Measurements from ENCODE around the gene ASB1.

ASB1 gene

GRCh38 chr2:238446371-238446770, 19.6 kb downstream of the ASB1 start:
- DNase-seq, result no peak

GRCh38 chr2:238448031-238448955, 21.6 kb downstream of the ASB1 start:
- DNase-seq, result no peak

- DNase-seq, result no peak
Measured at GRCh38 chr2:238449241-238449640, 22.5 kb downstream of the ASB1 start.

DNA sequence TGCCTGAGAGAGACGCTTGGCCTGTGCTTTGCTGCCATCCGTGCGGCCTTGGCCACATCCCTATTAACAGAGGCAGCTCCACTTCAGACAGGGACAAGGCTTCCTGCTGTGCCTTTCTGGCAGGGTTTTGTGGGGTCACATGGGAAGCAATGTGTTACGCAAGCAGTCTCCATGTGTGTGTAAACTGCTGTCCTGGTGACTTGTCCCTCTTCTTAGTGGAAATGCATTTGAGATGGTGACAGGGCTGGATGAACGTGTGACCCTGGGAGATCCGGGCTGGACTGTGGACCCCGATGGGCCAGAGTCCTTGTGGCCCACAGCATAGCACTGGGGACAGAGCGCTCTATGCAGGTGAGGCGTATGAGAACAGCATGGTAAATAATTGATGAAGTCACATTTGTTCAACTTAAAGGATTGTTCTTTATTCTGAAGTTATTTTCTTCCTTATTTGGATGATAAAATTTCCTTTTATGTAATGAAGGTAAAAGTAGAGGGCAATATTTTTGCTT, 23.2 kb downstream of the ASB1 start:
- DNase-seq, result no peak

DNA sequence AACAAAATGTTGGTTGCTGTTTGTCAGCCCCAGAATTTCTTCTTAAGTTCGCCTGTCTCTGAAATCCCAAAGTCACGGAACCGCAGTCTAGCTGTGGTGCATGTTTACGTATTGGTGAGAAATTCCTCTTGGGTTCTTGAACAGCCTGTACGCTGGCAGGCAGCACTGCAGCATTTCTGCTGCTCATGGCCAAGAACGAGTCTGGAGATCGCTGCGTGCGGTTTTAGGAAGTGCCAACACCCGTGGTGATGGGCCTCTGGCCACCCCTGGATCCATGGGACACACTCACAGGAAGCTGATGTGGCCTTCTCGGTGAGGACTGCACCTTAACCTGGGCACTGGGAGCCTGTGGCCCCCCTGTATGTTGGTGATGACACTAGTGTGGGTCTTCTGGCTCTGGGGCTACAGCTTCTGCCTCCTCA, 23.7 kb downstream of the ASB1 start:
- no peak for DNase-seq

- DNase-seq, result no peak
Measured at GRCh38 chr2:238453842-238454241, 27.1 kb downstream of the ASB1 start.

DNA sequence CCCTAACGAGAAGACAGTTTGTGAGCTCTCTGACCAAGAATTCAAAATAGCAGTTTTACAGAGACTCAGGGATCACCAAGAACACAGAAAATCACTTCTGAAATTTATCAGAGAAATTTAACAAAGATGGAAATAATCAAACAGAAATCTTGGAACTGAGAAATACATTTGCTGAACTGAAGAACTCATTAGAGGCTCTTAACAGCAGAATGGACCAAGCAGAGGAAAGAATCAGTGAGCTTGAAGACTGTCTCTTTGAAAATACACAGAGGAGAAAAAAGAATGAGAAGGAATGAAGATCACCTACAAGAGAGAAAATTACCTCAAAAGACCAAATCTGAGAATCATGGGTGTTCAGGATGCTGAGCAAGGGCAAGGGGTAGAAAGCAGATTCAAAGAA, 29.7 kb downstream of the ASB1 start:
- DNase-seq, result no peak

GRCh38 chr2:238456970-238457926, 30.5 kb downstream of the ASB1 start:
- no peak for DNase-seq

DNA sequence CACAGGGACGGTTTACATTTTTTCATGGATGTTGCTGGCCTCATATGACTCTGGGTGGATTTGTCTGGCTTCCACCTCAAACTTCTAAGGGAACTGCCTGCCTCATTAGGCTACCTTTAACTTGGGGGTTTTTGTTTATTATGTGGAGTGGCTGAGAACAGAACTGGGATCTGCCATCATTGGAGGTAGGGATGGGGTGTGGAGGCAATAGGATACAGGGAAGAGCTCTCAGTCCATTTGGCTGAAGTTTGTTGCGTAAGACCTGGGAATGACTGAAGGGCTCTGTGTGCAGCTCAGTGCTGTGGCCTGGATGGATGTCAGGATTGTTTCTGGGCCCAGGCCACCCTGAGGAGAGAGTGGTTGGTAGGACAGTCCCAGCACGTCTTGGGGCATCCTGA, 31.2 kb downstream of the ASB1 start:
- DNase-seq, result no peak

GRCh38 chr2:238458651-238459050, 31.9 kb downstream of the ASB1 start:
- no peak for DNase-seq

- DNase-seq, result no peak
Measured at GRCh38 chr2:238459081-238459629, 32.4 kb downstream of the ASB1 start.

DNA sequence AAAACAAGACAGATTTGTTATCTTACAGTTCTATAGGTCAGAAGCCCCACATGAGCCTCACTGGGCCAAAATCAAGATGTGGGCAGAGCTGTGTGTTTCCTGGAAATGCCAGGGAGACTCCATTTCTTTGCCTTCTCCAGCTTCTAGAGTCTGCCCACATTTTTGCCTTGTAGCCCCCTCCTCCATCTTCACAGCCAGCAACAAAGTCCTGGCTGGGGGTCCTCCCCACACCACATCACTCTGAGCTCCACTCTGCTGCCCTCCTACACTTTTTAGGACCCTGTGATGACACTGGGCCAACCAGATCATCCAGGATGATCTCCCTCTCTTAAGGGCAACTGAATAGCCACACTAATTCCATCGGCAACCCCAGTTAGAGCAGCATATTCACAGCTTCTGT, 34.3 kb downstream of the ASB1 start:
- DNase-seq, result no peak

- no peak for DNase-seq
Measured at GRCh38 chr2:238461491-238461890, 34.8 kb downstream of the ASB1 start.

DNA sequence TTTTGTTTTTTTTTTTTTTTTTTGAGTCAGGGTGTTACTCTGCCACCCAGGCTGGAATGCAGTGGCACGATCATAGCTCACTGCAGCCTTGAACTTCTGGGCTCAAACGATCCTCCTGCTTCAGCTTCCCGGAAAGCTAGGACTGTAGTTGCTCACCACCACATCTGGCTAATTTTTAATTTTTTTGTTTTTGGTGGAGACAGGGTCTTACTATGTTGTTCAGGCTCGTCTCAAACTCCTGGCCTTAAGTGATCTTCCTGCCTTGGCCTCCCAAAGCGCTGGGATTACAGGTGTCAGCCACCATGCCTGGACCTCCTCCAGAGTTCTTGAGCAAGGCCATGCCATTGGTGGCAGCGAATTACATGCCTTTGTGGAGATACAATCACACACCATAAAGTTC, 35.2 kb downstream of the ASB1 start:
- DNase-seq, result no peak

- DNase-seq, result peak; percentile 29
Measured at GRCh38 chr2:238462782-238463396, 36.2 kb downstream of the ASB1 start.

- DNase-seq, result no peak
Measured at GRCh38 chr2:238464389-238464788, 37.7 kb downstream of the ASB1 start.

- no peak for DNase-seq
Measured at GRCh38 chr2:238465487-238466242, 38.9 kb downstream of the ASB1 start.

GRCh38 chr2:238466243-238466756, 39.6 kb downstream of the ASB1 start:
- DNase-seq, result no peak

DNA sequence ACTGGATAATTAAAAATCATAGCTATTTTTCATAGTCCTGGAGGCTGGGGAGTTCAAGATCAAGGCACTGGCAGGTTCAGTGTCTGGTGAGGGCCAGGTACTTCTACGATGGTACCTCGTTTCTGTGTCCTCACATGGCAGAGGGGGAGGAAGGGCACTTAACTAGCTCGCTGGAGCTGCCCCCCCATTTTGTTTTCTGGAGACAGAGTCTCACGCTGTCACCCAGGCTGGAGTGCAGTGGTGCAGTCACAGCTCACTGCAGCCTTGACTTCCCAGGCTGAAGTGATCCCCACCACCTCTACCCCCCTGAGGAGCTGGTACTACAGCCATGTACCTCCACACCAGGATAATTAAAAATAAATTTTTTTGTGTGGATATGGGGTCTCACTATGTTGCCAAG, 40.3 kb downstream of the ASB1 start:
- DNase-seq, result no peak

DNA sequence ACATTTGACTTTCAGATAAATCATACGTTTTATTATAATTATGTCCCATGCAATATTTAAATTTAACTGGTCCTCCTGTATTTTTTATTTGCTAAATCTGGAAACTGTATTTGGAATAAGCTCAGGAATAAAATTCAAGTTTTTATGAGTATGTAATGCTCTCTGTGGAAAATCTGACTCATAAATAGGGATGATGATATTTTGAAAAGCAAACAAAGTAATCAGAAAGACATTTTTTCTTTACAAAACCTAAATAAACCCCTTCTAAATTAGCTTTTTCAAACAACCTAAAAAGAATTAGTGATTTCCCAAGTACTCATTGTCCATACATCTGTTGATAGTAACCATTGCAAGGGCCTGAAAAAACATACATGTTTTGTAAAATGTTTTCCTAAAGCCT, 41.1 kb downstream of the ASB1 start:
- no peak for DNase-seq

DNA sequence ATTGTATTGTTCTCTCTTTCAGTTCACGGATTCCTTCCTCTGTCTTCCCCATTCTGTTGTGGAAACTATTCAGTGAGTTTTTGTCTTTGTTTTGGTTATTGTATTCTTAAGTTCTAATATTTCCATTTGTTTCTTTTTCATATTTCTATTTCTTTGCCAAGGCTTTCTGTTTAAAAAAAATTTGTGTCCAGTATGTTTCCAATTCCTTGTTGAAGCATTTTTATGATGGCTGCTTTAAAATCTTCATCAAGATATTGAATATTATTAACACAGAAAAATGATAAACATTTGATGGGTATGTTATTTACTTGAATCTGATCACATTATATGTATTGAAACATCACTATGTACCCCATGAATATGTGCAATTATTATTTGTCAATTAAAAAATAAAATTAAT, 42.4 kb downstream of the ASB1 start:
- DNase-seq, result no peak

GRCh38 chr2:238473014-238473413, 46.3 kb downstream of the ASB1 start:
- no peak for DNase-seq

All from kidney glomerular epithelial cell (primary cell).